HG03060 (cell line): ENCODE measurements around the gene NDUFA8.

Experiments
- ATAC-seq: cut with Tn5 transposase; IDR thresholded peaks from one replicate; pipeline ENCODE4 v1.9.1; 2021; ENCODE audit warnings: low read depth, moderate number of reproducible peaks; ENCODE audit not compliant: unreplicated experiment

NDUFA8 gene

DNA sequence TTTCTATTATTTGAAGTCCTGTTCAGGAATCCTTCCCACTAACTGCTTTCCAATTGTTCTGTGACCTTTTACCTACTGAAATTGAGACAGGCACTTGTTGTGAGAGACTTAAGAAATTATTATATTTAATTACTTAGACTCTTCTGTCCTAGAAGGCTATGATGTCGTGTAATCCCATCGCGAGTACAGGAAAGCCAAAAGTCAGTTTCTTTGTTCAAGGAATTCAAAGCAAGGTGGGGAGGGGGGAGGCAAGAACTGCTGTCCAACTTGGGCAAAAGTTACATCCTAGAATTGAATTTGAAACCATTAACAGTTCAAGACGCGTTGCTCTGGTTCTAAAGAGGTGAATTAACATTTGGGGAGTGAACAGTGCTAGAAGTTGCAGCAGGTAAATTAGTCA, 17.9 kb downstream of the NDUFA8 start:
- ATAC-seq: no peak

GRCh38 chr9:122140368-122141193, 19.0 kb downstream of the NDUFA8 start:
- no peak for ATAC-seq

DNA sequence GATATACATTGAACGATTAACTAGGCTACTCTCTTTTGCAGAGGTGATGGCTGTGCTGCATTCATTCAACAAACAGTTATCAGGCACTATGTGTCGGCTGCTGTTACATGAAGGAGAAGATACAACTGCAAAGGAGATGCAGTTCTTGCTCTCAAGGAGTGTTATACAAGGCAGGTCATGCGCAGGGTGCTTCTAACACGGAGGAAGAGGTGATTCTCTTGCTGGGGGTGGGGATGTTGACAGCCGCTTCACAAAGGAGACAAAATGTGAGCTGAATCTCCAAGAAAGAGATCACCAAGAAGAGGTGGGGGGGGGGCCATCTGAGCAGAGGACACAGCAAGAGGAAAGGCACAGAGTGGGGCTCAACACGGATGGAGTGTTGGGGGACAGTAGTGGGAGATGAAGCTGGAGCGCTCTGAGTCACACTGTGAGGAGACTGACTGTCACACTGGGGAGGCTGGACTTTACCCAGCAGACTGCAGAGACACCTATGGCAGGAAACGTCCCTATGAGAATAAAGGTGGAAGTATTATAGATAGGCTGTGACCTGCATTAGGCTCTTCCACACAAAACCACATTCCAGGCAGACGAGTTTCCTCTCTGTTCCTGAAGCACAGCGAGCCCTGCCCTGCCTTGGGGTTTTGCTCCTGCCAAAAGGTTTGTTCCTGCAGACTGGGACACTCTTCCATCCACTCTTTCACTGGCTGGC, 20.9 kb downstream of the NDUFA8 start:
- no peak for ATAC-seq

DNA sequence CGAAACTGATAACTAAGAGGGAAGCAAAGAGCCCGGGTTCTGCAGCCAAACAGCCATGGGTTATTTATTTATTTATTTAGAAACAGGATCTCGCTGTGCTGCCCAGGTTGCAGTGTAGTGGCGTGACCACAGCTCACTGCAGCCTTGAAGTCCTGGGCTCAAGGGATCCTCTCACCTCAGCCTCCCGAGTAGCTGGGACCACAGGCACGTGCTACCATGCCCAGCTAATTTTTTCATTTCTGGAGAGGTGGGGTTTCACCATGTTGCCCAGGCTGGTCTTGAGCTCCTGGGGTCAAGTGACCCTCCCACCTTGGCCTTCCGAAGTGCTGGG, 24.1 kb downstream of the NDUFA8 start:
- ATAC-seq: no peak

DNA sequence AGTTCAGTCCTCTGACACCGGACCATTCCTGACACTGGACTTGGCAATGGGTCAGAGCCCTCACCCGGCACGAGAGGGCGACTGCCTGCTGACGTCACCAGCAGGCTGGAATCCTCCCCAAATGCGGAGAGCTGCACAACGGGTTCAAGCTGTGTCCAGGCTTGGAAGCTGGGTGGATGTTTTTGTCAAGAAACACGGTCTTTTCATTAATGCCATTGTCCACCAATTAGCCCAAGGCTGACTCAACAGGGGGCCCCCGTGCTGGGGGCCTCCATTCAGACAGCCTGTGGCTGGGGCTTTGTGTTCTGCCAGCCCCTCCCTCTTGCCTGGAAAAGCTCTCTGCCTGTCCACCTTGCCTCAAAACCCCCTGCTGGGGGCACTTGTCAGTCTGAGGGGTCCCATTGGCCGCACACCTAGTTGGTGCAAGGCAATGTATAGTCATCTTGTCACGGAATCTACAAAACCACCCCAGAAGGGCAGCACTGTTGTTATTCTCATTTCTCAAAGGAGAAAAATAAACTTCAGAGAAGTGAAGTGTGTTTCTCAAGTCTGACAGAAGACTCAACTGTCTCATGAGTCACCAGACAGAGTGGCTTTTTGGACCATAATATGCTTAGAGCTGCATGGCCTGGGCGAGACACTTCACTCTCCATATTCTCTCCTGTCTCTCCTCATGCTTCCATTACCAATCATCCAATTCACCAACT, 24.6 kb downstream of the NDUFA8 start:
- ATAC-seq: no peak

- ATAC-seq: no peak
These were observed 25.5 kb downstream of the NDUFA8 start for GRCh38 chr9:122133984-122134535.

DNA sequence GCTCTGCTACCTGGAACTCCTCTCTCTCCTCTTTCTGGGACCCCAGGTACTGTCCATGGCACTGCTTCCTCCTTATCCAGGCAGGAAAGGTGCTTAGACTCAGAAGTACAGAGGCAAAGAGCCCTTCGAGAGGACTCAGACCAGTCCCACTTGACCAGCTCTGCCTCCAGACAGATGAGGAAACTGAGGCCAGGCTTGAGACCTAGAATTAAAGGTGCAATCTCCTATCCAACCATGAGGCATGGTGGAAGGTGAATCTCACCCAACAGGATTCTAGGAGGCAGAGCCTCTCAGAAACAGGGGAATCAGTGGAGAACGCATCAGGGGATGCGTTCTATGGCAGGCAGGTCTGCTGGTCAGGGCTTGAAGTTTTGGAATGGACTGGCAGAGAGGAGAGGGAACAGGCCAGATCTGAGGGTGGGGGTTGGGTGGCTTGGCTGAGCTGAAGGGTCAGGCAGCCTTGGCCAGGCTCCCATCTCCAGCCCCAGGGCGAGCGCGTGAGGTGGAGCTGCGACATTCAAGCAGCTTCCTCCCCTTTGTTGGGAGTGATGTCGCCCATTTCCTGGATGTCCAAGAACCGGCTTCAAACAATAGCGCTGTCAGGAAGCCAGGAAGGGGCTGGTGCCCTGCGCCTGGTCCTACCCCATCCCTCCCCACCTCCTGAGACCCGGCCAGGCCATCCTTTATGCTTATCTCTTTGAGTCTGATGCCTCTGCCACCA, 26.2 kb downstream of the NDUFA8 start:
- no peak for ATAC-seq

GRCh38 chr9:122132539-122132938, 27.0 kb downstream of the NDUFA8 start:
- ATAC-seq: no peak

DNA sequence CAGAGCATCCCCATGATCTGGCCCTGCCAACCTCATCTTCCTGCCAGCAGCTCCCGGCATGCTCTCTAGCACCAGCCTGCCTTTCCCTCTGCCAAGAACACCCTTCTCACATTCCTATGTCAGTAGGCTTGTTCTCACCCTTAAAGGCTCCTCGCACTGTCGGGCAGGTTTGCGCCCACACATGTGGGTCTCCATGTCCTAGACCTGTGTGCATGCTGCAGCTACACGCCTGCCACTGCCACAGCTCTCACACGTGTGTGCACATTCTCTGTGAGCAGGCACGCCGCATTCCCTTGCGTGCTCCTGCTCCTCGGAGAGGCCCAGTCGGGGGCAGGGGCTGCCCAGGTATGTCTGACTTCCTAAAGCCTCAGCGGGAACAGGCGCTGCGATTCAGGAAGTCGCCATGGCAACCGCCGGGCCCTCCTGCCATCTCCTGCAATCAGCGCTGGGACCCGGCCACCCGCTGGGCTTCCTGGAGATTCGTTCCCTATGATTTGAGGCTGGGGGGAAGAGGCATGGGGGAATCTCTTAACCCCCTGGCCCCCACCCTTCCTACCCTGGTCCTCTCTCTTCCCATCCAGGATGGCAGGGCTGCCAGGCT, 28.1 kb downstream of the NDUFA8 start:
- no peak for ATAC-seq

DNA sequence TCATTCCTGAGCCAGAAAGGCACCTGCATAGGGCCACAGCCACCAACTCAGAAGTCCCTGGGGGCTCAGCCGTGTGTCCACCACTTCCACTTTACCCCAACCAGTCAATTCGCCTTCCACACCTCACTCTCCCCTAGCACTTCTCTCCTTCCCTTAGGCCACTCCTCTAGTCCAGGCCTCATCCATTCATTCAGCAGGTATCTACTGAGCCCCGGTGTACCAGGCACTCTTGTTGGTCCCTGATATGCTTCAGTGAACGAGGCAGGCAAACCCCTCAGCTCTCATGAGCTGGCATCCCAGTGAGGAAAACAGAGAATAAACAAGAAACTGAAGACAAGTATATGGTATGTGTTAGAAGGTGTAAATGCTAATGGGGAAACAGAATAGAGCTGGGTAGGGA, 28.7 kb downstream of the NDUFA8 start:
- ATAC-seq: no peak

DNA sequence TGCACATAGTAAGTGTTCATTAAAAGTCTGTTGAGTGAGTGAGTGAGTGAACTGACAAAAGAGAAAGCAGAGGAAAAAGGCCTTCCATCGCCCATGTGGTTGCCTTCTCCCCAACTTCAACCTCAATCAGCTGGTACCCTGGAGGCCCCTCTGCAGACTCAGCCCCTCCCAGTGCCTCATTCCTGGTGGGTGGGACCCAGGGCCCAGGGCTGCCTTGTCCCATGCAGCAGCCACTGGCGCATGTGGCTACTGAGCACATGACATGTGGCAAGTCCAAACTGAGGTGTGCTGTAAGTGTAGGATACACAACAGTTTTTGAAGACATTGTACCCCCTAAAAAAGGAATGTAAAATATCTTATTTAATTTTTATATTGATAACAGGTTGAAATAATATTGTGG, 29.6 kb downstream of the NDUFA8 start:
- ATAC-seq: no peak

- ATAC-seq: no peak
These were observed 30.6 kb downstream of the NDUFA8 start for GRCh38 chr9:122128969-122129343.

DNA sequence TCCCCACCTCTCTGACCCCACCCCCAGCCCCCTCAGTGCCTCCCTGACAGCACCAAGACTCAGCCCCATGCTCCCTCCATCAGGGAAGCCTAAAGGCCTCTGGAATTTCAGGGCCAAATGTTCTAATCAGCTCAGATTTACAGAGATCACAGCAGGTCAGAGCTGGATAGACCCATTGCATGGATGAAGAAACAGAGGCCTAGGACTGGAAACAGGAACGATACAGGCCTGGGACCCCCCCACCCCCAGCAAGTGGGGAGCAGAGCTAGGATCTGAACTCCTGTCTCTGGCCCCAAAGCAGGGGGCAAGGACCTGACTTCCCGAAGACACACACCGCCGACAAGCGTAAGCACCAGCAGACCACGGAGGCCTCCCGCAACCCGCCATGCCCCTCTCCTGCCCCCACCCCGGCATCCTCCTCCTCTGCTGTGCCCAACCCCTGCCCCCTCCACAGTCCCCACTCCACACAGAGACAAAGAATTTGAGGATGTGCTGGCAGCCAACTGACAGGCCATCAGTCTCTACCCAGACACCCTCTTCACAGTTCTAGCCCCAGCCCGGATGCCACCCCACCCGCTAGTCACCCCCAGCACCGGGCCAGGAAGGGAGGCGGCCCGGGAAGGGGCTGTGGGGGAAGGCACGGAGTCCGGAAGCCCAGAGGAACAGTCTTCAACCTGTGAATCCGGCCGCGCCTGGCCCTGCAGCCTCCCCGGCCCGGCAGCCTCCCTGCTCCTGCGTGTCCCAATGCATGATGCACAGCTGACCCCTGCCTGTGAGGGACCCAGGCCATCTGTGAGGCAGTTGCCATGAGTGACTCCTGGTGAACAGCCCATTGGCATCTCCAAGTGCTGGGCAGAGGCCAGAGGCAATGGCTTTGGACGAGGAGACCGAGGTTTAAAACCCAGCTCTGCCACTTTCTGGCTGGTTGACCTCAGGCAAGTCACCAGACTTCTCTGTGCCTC, 31.3 kb downstream of the NDUFA8 start:
- ATAC-seq: no peak

DNA sequence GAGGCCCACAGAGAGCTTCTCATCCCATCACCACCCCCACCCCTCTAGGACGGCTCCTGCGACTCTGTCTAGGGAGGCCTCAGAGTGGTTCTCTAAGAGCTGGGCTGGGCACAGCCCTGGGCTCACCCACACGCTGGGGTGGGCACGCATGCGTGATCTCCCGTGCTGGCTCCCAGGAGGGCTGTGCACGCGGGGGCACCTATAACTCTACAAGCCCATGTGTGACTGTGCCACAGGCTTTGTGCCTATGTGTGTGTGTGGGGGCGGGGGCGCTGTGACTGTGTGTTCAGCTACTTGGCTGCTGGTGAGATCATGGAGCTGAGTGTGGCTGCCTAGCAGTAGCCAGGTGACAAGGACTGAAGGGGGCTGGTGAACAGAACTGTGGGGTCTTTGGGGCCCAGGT, 32.2 kb downstream of the NDUFA8 start:
- no peak for ATAC-seq

DNA sequence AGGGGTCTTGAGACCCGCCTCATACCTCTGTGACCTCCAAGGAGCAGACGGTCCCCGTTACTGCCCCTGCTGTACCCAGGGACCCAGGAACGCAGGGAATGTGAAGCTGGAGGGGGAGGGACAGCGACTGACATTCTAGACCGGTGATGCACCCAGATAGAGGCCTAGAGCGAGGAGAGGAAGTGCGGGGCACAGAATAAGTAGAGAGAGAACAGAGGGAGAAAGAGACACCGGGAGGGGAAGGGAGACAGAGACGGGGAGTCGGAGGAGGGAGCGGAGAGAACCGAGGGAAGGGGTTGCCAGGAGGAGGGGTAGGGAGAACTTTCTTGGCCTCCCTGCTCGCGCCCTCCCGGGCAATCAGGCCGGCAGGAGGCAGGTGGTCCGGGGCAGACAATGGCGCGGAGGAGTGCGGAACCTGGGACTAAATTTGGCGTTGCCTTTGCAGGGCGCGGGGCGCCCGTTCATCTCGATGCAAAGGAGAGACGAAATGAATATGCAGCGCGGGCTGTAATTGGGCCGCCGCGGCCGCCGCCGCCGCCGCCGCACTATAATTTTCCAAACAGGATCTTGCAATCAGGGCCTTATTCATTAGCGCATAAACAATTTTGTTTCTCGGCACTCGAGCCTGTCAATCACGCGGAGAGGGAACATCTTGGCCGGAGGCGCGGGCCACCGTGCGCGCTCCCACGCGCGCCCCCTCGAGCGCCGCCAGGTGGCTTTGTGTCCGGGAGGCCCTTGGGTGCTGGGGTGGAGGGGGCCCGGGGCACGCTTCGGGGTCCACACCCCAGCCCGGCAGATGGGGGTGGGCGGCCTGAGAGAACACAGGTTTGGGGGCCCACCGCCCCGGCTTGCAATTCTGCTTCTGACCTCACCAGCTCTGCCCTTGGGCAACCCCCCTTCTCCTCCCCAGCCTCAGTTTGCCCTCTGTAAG, 33.0 kb downstream of the NDUFA8 start:
- no peak for ATAC-seq

DNA sequence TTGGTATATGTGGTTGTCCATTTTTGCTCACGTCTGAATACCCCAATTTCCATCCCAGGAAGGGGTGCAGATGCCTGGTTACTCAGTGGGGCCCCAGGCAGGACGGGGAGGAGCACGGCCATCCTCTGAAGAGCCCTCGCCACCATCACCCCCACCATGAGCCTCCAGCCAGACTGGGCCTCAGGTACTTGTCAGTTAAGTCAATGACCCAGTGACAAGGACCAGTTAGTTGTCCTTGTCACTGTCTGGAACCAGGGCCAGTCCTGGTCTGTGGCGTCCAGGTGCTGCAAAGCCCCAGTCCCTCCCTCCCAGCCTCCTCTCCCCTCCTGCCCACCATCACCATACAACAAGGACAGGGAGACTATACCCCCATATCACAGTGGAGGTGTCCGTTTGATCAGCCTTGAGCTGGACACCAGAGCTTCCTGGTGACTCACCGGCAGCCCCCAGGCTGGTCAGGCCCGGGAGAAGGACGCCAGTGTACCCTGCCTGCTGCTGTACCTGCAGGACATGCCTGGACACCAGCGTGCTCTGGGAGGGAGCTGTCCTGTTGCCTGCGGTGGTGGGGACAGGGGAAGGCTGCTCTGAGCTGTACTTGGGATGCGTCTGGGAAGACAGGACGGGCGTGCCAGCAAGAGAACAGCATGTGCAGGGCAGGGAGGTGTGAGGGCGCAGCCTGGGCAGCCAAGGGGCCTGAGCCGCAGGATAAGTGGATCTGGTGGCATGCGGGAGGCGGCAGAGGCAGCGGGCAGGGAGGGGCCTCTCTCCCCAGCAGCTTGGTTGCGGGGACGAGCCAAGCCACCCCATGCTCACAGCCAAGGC, 33.9 kb downstream of the NDUFA8 start:
- ATAC-seq: no peak

DNA sequence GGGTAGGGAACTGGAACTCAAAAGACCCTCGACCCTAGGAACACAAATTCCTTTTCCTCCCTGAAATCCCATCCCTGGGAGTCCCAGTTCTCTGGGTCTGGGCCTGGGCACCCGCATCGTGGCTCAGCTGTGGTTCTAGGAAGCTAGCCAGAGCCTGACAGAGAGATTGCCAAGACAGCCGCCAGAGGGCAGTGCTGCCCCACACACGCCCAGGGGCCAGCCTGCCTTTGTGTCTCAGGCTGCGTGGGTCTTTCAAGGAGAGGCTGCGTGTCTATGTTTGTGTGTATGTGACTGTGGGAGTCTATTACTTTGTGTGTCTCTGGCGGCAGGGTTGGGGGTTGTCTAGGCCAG, 34.4 kb downstream of the NDUFA8 start:
- ATAC-seq: no peak
